DND-41 (cell line): ENCODE measurements around the gene MAGI3.

Experiments
- ATAC-seq: fragments of 200-7000 bp; cut with Tn5 transposase; 3 replicates; pipeline ENCODE4 v1.9.1; 2021; ENCODE audit warnings: low read depth; ENCODE audit not compliant: insufficient read depth
- DNase-seq: peaks from one replicate; pipeline ENCODE4 v3.0.0-alpha.2; 2020
- H2AFZ ChIP-seq: 2 replicates; pipeline ENCODE4 v1.6.0; 2012; ENCODE audit warnings: low read depth, low read length
- H3K27ac ChIP-seq: 2 replicates; pipeline ENCODE4 v1.5.1; 2012; ENCODE audit warnings: low read length, inconsistent platforms
- H3K27me3 ChIP-seq: fragments of 200-600 bp; sonication (generic); 2 replicates; pipeline ENCODE4 v1.6.0; 2012; ENCODE audit warnings: low read length, mild to moderate bottlenecking, inconsistent platforms; ENCODE audit not compliant: insufficient read depth, poor library complexity
- H3K36me3 ChIP-seq: 2 replicates; pipeline ENCODE4 v1.5.1; 2012; ENCODE audit warnings: low read length, inconsistent platforms; ENCODE audit not compliant: insufficient read depth
- H3K4me1 ChIP-seq: 2 replicates; pipeline ENCODE4 v1.5.1; 2012; ENCODE audit warnings: mild to moderate bottlenecking, low read length; ENCODE audit not compliant: insufficient read depth
- H3K4me2 ChIP-seq: 2 replicates; pipeline ENCODE4 v1.6.0; 2012; ENCODE audit warnings: mild to moderate bottlenecking, moderate library complexity, low read length, inconsistent platforms; ENCODE audit not compliant: insufficient read depth
- H3K4me3 ChIP-seq, 2 experiments: fragments of 200-600 bp in 1 of 2; shearing (Covaris generic) in 1 of 2; 2 replicates each; pipeline ENCODE4 v1.5.1; 2012 to 2016; ENCODE audit warnings: inconsistent platforms in 2 of 2, low read length in 2 of 2, mild to moderate bottlenecking in 2 of 2, low read depth in 1 of 2, moderate library complexity in 1 of 2
- H3K79me2 ChIP-seq: 2 replicates; pipeline ENCODE4 v1.6.0; 2012; ENCODE audit warnings: low read length, inconsistent platforms; ENCODE audit not compliant: insufficient read depth
- H3K9ac ChIP-seq: 2 replicates; pipeline ENCODE4 v1.6.0; 2012; ENCODE audit warnings: low read depth, mild to moderate bottlenecking, inconsistent platforms, low read length, moderate library complexity
- H3K9me3 ChIP-seq: 2 replicates; pipeline ENCODE4 v1.5.1; 2012; ENCODE audit warnings: low read length, moderate library complexity, mild to moderate bottlenecking, inconsistent platforms; ENCODE audit not compliant: insufficient read depth, severe bottlenecking
- H4K20me1 ChIP-seq: 2 replicates; pipeline ENCODE4 v1.6.0; 2012; ENCODE audit warnings: low read length; ENCODE audit not compliant: insufficient read depth
- EZH2 ChIP-seq: IDR thresholded peaks from 3 replicates; pipeline ENCODE4 v1.6.1; 2012; ENCODE audit warnings: borderline replicate concordance, low read depth, mild to moderate bottlenecking, moderate library complexity, low read length, inconsistent platforms; ENCODE audit not compliant: severe bottlenecking
- TF ChIP-seq, protein P1 (sequence below): IDR thresholded peaks from 2 replicates; pipeline ENCODE4 v1.5.1; 2012; ENCODE audit warnings: borderline replicate concordance, low read length, moderate library complexity, mild to moderate bottlenecking; ENCODE audit not compliant: poor library complexity, severe bottlenecking; ENCODE audit errors: extremely low read depth

The MAGI3 gene

DNA sequence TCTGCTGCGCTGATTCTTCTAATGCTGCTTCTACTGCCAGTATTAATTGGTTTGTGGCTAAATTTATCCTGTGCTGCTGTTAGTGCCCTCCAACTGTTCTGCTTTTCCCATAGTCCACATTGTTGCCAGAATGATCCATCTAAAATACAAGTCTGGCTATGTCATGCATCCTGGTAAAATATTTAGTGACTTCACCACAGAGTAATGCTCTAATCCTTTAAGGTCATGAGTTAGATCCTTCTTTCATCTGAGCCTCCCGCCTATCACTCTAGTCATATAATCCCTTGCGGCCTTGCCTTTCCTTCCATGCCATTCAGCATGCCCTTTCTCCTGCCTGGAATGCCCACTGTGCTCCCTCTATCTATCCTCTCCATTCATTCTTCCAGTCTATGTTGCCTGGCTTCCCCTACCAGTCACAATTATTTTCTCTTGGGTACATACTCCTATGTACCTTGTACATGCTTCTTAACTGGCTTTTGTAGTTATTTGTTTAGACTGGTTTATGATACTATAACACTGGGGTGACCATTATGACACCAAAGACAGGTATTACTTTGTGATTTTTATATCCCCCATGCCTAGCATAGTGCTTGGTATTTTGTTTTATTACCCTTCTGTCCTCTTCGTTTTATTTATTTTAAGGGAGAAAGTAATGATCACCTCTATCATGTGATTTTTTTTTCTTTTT is 144.0 kb downstream of the MAGI3 start:
- no peak overlapping the region for H3K4me3 ChIP-seq
- H3K4me2 ChIP-seq: no peak overlapping the region
- H3K9ac ChIP-seq: no peak overlapping the region
- H3K79me2 ChIP-seq: no peaks in the 10 kb centered on the region
- no peak overlapping the region for H3K27ac ChIP-seq
- no peaks in the 10 kb centered on the region for H4K20me1 ChIP-seq
- no peak for ATAC-seq
- no peaks in the 10 kb centered on the region for H3K27me3 ChIP-seq
- no peak for TF ChIP-seq EZH2
- TF ChIP-seq, protein P1, sequence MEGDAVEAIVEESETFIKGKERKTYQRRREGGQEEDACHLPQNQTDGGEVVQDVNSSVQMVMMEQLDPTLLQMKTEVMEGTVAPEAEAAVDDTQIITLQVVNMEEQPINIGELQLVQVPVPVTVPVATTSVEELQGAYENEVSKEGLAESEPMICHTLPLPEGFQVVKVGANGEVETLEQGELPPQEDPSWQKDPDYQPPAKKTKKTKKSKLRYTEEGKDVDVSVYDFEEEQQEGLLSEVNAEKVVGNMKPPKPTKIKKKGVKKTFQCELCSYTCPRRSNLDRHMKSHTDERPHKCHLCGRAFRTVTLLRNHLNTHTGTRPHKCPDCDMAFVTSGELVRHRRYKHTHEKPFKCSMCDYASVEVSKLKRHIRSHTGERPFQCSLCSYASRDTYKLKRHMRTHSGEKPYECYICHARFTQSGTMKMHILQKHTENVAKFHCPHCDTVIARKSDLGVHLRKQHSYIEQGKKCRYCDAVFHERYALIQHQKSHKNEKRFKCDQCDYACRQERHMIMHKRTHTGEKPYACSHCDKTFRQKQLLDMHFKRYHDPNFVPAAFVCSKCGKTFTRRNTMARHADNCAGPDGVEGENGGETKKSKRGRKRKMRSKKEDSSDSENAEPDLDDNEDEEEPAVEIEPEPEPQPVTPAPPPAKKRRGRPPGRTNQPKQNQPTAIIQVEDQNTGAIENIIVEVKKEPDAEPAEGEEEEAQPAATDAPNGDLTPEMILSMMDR: no peak
- DNase-seq: no peak
- no peaks in the 10 kb centered on the region for H3K4me1 ChIP-seq
- H3K9me3 ChIP-seq: no peaks in the 10 kb centered on the region
- no peak overlapping the region for H2AFZ ChIP-seq
- H3K36me3 ChIP-seq: no peaks in the 10 kb centered on the region

DNA sequence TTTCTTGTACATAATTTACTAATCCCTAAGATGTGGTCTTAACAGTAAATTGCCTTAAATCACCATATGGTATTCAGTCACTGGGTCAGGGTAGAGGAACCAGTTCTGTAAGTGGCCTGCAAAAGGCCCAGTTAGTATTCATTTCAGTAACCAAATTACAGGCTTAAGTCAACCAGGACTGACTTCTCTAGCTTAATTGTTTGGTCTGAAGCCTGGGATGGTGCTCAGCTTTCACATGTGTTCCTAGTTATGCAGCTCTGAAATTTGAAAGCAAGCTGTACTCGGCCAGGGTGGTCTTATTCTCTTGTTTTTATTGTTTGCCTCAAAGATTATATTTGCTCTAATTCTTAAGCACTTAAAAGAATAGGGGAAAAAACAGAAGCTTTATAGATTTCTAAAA is 144.6 kb downstream of the MAGI3 start:
- no peaks in the 10 kb centered on the region for H3K9me3 ChIP-seq
- no peak overlapping the region for H3K4me2 ChIP-seq
- ATAC-seq (no peak), DNase-seq (no peak)
- H3K9ac ChIP-seq: no peak overlapping the region
- no peak overlapping the region for H3K27ac ChIP-seq
- H3K27me3 ChIP-seq: no peaks in the 10 kb centered on the region
- H4K20me1 ChIP-seq: no peaks in the 10 kb centered on the region
- H2AFZ ChIP-seq: no peak overlapping the region
- H3K4me3 ChIP-seq: no peak overlapping the region
- no peaks in the 10 kb centered on the region for H3K79me2 ChIP-seq
- TF ChIP-seq, protein P1: no peak
- no peak for TF ChIP-seq EZH2
- H3K4me1 ChIP-seq: no peaks in the 10 kb centered on the region
- H3K36me3 ChIP-seq: no peaks in the 10 kb centered on the region

DNA sequence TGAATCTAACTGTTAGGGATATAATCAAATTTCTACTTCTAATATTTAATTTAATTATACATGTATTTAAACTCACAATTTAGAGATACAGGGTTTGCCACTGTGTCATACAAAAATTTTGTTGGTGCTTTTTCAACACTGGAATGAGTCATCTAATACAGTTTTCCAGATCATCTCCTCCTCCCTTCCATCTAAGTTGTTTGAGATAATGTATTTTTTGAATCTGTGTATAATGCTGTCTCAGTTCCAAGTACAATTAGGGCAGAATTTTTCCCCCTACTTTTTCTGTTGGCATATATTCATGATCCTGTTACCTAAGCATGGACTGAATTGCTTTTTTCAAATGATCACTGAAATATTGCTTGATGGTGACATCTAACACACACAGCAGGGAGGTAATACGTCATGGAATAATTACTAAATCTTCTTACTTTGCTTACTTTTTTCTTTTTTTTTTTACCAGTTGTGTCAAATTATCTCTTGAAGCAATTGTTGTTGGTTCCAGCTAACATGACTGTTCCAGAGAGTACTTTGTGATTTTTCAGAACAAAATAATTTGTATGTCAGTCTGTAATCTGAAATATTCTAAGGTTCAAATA is 146.0 kb downstream of the MAGI3 start:
- H3K4me2 ChIP-seq: no peak overlapping the region
- H3K9ac ChIP-seq: no peak overlapping the region
- H3K79me2 ChIP-seq: no peaks in the 10 kb centered on the region
- no peak overlapping the region for H3K27ac ChIP-seq
- no peaks in the 10 kb centered on the region for H3K27me3 ChIP-seq
- no peak overlapping the region for H3K4me3 ChIP-seq
- no peaks in the 10 kb centered on the region for H4K20me1 ChIP-seq
- no peaks in the 10 kb centered on the region for H3K36me3 ChIP-seq
- no peaks in the 10 kb centered on the region for H3K4me1 ChIP-seq
- ATAC-seq (no peak), DNase-seq (no peak)
- H3K9me3 ChIP-seq: no peaks in the 10 kb centered on the region
- no peak overlapping the region for H2AFZ ChIP-seq
- TF ChIP-seq EZH2: no peak
- TF ChIP-seq, protein P1: no peak
